Gastroesophageal sphincter (tissue), 3 donors: ENCODE measurements around the gene LUC7L.
"Not testable (repeated sequence)": the region's sequence is repeated elsewhere in the genome, so short reads cannot be mapped to it uniquely, and the experiment has no call there.

ENCODE experiments used
- CTCF ChIP-seq, 4 experiments: fragments of 200-600 bp in 2 of 4; fragments of 450-650 bp in 2 of 4; sonication (generic) in 1 of 4; IDR thresholded peaks; one replicate each; pipeline ENCODE4 v1.5.1; 2017 to 2019; ENCODE audit warnings: antibody characterized with exemption in 4 of 4, mild to moderate bottlenecking in 2 of 4, moderate library complexity in 2 of 4
- POLR2A ChIP-seq, 2 donors: fragments of 450-650 bp; IDR thresholded peaks; one replicate each; pipeline ENCODE4 v1.6.1; 2017; ENCODE audit warnings: antibody characterized with exemption in 2 of 2, mild to moderate bottlenecking in 2 of 2, moderate library complexity in 1 of 2

GRCh38 chr16:153129-153521 lies 76.1 kb downstream of the LUC7L start:
- TF ChIP-seq POLR2A, CTCF (IDR thresholded peaks at IDR 0.05): not testable (repeated sequence)
